ENCODE measurements around the gene NADSYN1.

DNA sequence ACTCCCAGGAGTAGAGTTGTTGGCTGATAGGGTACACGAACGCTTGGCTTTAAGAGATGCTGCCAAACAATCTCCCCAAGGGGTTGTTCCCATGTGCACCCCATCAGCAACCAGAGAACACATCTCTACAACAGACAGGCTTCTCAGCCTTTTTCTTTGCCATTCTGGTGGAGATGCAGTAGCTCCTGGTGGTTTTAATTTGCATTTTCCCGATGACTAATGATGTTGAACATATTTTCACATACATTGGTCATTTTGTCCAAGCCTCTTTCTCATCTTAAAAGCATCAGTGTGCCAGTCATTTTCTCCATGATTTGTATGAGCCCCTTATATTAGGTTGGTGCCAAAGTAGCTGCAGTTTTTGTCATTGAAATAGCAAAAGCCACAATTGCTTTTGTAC lies 26.6 kb upstream of the NADSYN1 start:
- TF ChIP-seq, protein P1, sequence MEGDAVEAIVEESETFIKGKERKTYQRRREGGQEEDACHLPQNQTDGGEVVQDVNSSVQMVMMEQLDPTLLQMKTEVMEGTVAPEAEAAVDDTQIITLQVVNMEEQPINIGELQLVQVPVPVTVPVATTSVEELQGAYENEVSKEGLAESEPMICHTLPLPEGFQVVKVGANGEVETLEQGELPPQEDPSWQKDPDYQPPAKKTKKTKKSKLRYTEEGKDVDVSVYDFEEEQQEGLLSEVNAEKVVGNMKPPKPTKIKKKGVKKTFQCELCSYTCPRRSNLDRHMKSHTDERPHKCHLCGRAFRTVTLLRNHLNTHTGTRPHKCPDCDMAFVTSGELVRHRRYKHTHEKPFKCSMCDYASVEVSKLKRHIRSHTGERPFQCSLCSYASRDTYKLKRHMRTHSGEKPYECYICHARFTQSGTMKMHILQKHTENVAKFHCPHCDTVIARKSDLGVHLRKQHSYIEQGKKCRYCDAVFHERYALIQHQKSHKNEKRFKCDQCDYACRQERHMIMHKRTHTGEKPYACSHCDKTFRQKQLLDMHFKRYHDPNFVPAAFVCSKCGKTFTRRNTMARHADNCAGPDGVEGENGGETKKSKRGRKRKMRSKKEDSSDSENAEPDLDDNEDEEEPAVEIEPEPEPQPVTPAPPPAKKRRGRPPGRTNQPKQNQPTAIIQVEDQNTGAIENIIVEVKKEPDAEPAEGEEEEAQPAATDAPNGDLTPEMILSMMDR (IDR thresholded peaks at IDR 0.05; ENCODE audit: borderline replicate concordance, extremely low read depth, low read length, poor library complexity, severe bottlenecking) = peak; percentile 6
- no peak for TF ChIP-seq EZH2 (IDR thresholded peaks at IDR 0.05; ENCODE audit: borderline replicate concordance, low read depth, low read length, severe bottlenecking)

All from DND-41 (cell line).